ENCODE measurements around the gene CFAP58.

The CFAP58 gene

DNA sequence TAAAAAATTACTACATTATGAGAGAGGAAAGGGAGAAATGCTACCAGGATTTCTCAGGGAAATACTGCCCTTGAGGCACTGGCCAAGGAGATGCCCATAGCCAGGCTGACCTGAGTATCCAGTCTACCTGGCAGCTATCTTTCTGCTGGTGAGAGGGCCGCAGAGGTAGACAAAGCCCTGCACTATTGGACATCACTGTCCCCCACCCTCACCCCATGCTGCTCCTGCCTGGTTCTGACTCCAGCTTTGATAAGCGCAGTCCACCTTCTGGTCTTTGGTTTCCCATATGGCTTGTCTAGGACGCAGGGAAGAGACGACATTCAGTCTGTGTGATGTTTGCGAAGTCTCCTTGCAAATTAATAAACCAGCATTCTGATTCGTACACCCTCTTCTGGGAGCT lies 19.1 kb upstream of the CFAP58 start:
- DNase-seq (ENCODE audit: low read depth) = no peak

DNA sequence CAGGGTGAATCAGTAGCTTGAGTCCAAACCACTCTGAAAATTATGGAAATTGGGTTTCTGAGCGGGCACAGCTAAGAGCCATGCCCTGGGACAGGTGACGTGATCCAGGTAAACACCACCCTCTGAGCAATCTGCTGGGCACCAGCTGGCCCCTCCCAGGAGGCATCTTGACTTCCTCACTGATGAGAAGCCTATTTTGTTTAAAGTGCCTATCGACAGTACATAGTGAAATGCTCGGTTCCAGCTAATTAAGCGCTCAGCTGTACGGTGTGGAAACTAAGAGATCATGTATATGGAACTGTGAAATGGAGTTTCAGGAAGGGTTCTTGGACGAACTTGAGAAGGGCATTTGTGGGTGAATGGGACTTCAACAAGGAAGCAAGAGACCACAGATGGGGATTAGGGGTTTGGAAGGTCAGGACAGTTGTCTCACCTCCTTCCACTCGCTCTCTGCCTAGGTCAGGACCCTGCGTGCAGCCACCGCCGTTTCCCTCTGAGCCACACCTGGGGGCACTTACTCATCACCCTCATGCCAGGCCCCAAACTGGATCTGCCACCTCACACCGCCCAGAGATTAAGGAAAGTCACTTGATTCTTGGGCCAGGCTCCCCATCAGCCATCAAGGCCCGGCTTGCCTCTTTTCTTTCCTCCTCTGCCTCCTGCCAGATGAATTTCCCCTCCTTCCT lies 18.5 kb upstream of the CFAP58 start:
- DNase-seq (ENCODE audit: low read depth) = no peak

DNA sequence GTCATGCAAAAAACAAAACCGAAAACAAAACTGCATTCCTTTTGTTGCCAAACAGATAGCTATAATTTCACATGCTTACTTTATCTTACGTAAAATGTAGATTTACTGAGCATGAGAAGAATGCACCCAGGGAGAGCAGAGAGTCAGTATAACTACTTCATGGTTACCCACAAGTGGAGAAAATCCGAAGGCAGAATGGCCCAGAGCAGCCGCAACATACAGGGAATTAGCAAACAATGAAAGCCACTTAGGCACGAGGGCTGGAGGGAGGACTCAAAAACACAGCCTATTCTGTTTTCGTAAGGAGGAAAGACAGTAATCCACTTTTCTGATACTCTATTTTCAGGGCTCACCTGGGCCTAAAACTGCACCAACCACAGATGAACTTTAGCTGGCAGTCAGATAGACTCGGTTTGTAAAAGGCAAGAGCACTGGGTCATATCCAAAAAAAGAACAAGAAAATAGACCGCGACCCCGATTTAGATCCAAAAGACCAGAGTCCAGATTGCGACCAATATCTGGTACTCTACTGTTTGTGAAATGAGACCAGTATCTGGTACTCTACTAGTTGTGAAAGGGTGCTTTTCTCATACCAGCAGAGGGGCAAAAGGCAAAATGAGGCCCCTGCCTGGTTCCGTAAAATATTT lies 16.7 kb upstream of the CFAP58 start:
- no peak for DNase-seq (ENCODE audit: low read depth)

GRCh38 chr10:104337521-104337984 lies 16.1 kb upstream of the CFAP58 start:
- no peak for DNase-seq (ENCODE audit: low read depth)

DNA sequence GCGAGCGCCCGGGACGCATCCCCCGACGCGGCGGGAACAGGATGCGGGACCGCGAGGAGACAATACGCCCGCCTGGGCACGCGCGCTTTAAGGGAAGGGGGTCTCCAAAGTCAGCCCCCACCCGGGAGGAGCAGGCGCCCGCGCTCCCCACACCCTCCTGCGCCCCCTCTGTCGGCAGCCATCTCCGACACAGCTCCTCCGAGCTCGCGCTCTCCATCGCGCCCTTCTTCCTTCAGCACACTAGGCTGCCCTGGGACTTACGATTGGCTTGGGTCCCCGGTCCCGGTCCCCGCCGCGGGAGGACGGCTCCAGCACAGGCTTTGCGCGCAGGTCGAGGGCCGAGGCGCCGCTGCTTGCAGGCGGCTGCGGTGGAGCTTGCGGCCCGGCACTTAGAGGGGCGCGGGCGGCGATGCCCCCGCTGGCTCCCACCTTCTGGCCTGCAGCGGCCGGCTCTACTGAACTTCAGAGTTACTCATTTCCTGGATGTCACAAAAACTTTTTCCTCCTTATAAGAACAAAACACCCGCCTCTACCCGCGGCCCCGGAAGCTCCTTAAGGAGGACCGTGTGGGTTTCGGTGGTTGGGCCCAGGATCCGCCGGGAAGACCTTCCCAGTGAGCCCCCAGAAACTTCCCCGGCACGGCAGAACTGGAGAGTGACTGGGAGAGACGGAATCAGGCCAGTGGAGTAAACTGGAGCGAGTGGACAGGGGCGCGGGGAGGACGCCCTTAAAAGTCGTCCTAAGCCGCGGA lies 15.5 kb upstream of the CFAP58 start, which contains the start of gene ITPRIP:
ITPRIP (minus strand) TSS at position 481 of the 751 bp plus-strand sequence. CDS start 22,414 bp downstream, outside the sequence.
- no peak for DNase-seq (ENCODE audit: low read depth)

DNA sequence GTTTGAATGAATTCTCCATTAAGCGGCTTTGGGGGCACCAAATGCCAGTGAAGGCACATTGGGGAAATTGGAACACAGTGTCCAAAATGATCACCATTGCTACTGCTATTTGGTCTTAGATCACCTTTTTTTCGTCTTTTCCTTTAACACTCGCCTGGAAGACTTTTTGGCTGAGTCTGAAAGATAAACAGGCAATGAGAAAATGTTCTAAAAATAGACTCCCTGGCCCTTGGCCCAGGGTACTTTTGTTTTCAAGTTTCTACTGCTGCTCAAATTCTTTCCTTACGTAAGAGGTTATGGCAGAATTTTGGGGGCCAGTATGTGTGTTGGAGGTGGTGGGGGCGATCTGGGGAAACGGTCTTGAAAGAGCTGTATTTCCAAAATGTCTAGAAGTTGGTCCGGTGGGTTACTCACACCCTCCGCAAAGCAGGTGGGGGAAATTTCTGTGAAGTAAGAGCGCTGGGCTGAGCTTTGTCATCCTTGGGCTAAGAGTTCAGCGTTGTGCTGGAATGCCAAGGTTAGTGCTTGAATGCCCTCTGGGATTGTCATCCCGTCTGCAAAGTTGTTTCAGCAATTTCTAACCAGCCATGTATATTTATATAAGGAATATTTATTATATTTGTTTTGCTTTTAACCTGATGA lies 14.0 kb upstream of the CFAP58 start:
- no peak for DNase-seq (ENCODE audit: low read depth)

DNA sequence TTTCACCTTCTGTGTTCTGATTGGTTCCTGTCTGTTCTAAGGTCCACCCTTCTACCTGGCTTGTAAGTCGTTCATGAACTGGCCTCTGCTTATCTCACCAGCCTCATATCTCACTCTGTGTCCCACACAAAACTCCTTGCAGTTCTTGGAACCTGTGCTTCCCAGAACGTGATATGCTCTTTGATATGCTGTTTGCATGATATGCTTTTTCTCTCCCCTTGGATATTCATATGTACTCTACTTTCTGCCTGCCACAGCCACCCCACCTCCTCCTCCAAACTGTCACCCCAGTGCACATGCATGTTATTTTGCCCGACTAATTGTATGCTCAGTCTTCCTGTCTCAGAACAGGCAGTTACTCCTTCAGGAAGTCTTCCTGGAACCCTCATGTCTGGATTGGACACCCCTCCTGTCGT lies 13.5 kb upstream of the CFAP58 start:
- DNase-seq (ENCODE audit: low read depth) = no peak

DNA sequence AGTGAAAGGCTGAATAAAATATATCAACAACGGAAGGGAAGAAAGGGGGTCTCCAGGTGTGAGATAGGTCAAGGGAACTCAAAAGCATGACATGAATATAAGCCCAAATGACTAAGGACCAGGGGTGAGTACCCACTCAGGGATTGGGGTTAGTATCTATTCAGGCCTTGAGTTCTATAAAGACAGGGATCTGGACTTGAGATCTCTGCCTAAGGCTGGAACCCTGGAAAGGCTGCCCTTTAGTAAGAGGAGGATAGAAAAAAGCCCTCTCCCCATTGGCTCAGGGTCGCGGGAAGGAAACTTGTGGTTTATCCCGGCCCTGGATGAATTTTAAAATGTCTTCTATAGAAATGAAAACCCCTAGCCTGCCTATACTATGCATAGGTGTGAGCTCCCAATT lies 13.0 kb upstream of the CFAP58 start:
- no peak for DNase-seq (ENCODE audit: low read depth)

DNA sequence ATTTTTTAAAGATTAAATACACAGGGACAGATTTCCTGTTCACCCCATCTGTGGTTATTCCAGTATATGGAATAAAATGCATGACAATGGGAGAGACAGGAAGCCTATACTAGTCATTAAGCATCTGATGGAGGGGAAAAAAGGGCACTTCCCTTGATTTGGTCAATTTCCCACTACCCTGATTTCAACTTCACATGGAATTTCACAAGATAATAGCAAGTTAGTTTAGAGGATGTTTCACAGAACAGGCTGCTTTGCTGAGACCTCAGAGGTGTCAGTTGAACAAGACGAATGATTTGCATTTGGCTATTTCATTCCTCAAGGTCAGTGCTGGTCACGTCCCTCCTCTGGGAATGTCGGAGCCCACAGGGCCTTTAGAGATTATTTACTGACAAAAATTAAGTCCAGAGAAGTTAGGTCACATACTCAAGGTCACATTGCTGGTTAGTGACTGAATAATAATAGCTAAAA lies 10.7 kb upstream of the CFAP58 start:
- DNase-seq (ENCODE audit: low read depth) = no peak

DNA sequence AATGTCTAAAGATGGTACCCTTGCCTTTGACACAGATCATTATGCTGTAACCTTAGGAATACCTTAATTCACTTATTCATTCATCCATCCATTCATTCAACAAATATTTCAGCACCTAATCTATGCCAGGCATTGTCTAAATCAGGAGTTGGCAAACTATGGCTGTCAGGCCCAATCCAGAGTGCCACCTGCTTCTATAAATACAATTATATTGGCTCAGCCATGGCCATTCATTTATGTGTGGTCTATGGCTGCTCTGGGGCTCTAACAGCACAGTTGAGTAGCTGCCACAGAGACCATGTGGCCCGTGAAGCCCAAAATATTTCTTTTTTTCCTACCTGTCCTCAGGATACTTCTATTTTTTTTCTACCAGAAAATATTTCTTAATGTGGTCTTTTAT lies 9.4 kb upstream of the CFAP58 start:
- DNase-seq (ENCODE audit: low read depth) = no peak

DNA sequence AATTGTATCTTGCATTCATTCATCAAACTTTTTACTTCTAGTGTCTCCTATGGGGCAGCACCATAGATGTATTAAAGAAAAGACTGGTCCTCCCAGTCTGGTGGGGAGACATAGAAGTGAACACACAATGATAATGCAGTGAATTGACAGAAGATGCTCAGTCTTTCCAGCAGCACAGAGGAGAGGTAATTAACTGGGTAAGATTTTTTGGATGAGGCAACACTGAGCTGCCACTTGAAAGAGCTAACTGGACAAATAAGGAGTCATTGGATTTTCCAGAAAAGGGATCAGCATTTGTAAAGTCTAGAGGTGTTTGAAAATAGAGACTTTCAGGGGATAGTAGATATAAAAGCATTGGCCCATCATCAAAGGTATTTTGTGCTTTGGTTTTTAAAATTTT lies 8.1 kb upstream of the CFAP58 start:
- no peak for DNase-seq (ENCODE audit: low read depth)

DNA sequence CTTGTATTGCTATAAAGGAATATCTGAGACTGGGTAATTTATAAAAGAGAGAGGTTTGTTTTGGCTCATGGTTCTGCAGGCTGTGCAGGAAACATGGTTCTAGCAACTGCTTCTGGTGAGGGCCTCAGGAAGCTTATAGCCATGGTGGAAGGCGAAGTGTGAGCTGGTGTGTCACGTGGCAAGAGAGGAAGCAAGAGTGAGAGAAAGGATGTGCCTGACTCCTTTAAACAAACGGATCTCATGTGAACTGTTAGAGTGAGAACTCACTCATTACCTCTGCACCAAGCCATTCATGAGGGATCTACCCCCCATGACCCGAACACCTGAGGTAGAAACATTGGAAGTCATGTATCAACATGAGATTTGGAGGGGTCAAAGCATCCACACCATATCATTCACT lies 7.7 kb upstream of the CFAP58 start:
- DNase-seq (ENCODE audit: low read depth) = no peak

- no peak for DNase-seq (ENCODE audit: low read depth)
Measured at GRCh38 chr10:104347295-104348045, 6.2 kb upstream of the CFAP58 start.

GRCh38 chr10:104348601-104349000 lies 5.0 kb upstream of the CFAP58 start:
- no peak for DNase-seq (ENCODE audit: low read depth)

GRCh38 chr10:104349623-104350126 lies 4.0 kb upstream of the CFAP58 start:
- DNase-seq (ENCODE audit: low read depth) = no peak

DNA sequence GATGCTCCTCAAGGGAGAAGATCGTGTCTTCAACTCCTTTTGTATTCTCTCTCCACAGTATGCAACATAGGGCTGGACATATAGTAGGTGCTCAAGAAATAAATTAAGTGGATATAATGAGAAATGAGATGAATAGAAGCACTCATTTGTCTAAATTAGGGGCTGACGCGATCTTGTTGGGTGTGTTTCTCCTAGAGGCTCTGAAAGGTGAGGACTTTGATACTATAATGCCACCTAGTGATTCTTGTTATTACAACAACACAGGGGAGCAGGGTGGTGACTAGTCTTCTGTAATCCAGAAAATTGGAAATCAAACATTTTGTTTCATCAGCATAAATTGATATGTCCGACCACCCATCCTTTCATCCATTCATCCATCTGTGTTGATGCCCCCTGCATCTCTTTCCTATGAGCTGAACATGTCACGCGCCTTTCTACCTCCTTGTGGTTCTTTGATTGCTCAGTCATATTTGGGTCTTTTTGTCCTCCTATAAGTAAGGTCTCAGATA lies 3.5 kb upstream of the CFAP58 start:
- DNase-seq (ENCODE audit: low read depth) = no peak

DNA sequence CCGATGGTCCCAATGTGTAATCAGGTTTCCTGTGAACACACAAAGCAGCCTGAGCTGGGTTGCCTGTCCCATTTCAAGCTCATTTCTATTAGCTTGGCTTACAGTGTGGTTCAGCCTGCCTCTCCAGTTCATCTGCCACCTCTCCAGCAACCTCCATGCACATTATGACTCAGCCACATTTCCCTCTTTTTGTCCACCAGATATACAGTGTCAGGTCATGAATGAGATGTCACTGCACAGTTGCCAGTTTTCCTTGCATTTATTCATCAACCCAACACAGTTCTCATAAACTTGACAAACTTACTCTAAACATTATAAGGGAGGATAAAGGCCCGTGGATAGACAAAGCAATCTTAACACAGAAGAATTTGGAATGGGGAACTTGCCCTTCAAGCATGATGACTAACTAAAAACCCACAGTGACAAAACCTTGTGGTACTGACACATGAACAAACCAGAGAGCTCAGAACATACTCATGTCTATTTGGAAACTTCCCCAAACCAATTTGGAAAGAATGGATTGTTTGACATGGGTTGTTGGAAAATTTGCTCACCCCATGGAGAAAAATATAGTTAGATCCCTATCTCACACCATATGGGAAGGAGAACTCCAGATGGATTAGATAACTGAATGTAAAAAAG lies 2.5 kb upstream of the CFAP58 start:
- no peak for DNase-seq (ENCODE audit: low read depth)

- no peak for DNase-seq (ENCODE audit: low read depth)
Measured at GRCh38 chr10:104351919-104352318, 1.7 kb upstream of the CFAP58 start.

DNA sequence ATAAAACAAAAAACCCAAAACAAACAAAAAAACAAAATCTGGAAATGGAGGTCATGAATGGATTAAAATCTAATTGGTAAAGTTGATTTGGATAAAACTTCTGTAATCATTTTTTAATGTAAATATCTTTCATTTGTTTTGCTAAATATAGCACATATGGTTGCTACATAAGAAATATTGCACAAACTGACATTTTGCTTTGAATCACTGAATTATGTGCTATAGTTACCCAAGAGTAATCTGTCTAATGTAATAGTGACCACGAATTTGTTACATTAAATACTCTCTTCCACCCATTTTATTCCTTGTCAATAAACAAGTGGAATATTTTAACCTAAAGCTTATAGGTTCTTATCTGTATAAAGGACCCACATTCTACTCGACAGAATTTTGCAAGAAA lies 6.2 kb downstream of the CFAP58 start:
- no peak for DNase-seq (ENCODE audit: low read depth)

DNA sequence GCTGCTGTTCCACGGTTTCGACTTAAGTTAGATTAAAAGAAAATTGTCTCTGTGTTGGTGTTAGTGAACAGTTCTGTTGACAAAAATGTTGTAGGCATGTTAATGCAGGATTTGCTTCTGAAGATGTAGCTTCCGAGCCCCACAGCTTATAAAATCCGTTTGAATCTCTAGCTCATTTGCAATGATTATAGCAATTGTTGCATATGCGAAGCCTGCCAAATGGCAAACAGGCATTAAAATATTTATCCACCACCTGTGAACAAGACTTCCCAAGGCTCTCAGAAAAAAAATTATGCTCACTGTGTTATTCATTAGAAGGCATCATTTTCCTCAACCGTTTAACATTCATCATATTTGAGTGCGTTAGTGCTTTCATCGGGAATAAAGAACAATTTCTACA lies 14.3 kb downstream of the CFAP58 start:
- DNase-seq (ENCODE audit: low read depth) = no peak

- no peak for DNase-seq (ENCODE audit: low read depth)
Measured at GRCh38 chr10:104368381-104368780, 14.7 kb downstream of the CFAP58 start.
